CD1c-positive myeloid dendritic cell (primary cell): ENCODE data around the gene NRP1.

Experiments used
- DNase-seq: peaks from one replicate; pipeline ENCODE4 v3.0.0-alpha.2; 2016; ENCODE audit errors: extremely low spot score

The NRP1 gene

GRCh38 chr10:33212061-33212748, 122.3 kb downstream of the NRP1 start:
- no peak for DNase-seq

GRCh38 chr10:33211106-33211878, 123.2 kb downstream of the NRP1 start:
- DNase-seq: no peak

GRCh38 chr10:33209802-33210201, 124.7 kb downstream of the NRP1 start:
- DNase-seq: no peak

- no peak for DNase-seq
Measured at GRCh38 chr10:33208166-33208565, 126.3 kb downstream of the NRP1 start.

- no peak for DNase-seq
Measured at GRCh38 chr10:33204031-33204430, 130.4 kb downstream of the NRP1 start.

- DNase-seq: no peak
Measured at GRCh38 chr10:33201971-33202370, 132.5 kb downstream of the NRP1 start.

GRCh38 chr10:33201056-33201780, 133.2 kb downstream of the NRP1 start:
- no peak for DNase-seq

GRCh38 chr10:33199731-33200232, 134.7 kb downstream of the NRP1 start:
- no peak for DNase-seq

GRCh38 chr10:33198610-33199009, 135.9 kb downstream of the NRP1 start:
- no peak for DNase-seq

GRCh38 chr10:33196710-33197491, 137.6 kb downstream of the NRP1 start:
- DNase-seq: no peak

GRCh38 chr10:33196377-33196706, 138.1 kb downstream of the NRP1 start:
- no peak for DNase-seq

- no peak for DNase-seq
Measured at GRCh38 chr10:33195608-33196376, 138.7 kb downstream of the NRP1 start.

GRCh38 chr10:33193701-33194521, 140.6 kb downstream of the NRP1 start:
- no peak for DNase-seq

- DNase-seq: peak; percentile 67
Measured at GRCh38 chr10:33193057-33193700, 141.3 kb downstream of the NRP1 start.

- no peak for DNase-seq
Measured at GRCh38 chr10:33192190-33192589, 142.3 kb downstream of the NRP1 start.

- no peak for DNase-seq
Measured at GRCh38 chr10:33190406-33190805, 144.1 kb downstream of the NRP1 start.

GRCh38 chr10:33189808-33190207, 144.7 kb downstream of the NRP1 start:
- DNase-seq: no peak

- DNase-seq: no peak
Measured at GRCh38 chr10:33189363-33189762, 145.1 kb downstream of the NRP1 start.

GRCh38 chr10:33187427-33187999, 147.0 kb downstream of the NRP1 start:
- no peak for DNase-seq
